ENCODE data around the gene LIME1.

LIME1 gene

DNA sequence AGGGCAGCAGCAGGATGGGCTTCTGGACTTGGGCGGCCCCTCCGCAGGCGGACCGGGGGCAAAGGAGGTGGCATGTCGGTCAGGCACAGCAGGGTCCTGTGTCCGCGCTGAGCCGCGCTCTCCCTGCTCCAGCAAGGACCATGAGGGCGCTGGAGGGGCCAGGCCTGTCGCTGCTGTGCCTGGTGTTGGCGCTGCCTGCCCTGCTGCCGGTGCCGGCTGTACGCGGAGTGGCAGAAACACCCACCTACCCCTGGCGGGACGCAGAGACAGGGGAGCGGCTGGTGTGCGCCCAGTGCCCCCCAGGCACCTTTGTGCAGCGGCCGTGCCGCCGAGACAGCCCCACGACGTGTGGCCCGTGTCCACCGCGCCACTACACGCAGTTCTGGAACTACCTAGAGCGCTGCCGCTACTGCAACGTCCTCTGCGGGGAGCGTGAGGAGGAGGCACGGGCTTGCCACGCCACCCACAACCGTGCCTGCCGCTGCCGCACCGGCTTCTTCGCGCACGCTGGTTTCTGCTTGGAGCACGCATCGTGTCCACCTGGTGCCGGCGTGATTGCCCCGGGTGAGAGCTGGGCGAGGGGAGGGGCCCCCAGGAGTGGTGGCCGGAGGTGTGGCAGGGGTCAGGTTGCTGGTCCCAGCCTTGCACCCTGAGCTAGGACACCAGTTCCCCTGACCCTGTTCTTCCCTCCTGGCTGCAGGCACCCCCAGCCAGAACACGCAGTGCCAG lies 39.7 kb upstream of the LIME1 start, which contains the start of gene TNFRSF6B:
Gene TNFRSF6B (plus strand): TSS at position 25 of the 729 bp plus-strand sequence. CDS start 116 bp downstream, at position 141.
- DNase-seq (ENCODE audit: low read depth in 2 of 2, low spot score in 1 of 2) = no peak

DNA sequence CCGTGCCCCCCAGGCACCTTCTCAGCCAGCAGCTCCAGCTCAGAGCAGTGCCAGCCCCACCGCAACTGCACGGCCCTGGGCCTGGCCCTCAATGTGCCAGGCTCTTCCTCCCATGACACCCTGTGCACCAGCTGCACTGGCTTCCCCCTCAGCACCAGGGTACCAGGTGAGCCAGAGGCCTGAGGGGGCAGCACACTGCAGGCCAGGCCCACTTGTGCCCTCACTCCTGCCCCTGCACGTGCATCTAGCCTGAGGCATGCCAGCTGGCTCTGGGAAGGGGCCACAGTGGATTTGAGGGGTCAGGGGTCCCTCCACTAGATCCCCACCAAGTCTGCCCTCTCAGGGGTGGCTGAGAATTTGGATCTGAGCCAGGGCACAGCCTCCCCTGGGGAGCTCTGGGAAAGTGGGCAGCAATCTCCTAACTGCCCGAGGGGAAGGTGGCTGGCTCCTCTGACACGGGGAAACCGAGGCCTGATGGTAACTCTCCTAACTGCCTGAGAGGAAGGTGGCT lies 39.1 kb upstream of the LIME1 start:
- no peak for DNase-seq (ENCODE audit: low read depth in 2 of 2, low spot score in 1 of 2)

DNA sequence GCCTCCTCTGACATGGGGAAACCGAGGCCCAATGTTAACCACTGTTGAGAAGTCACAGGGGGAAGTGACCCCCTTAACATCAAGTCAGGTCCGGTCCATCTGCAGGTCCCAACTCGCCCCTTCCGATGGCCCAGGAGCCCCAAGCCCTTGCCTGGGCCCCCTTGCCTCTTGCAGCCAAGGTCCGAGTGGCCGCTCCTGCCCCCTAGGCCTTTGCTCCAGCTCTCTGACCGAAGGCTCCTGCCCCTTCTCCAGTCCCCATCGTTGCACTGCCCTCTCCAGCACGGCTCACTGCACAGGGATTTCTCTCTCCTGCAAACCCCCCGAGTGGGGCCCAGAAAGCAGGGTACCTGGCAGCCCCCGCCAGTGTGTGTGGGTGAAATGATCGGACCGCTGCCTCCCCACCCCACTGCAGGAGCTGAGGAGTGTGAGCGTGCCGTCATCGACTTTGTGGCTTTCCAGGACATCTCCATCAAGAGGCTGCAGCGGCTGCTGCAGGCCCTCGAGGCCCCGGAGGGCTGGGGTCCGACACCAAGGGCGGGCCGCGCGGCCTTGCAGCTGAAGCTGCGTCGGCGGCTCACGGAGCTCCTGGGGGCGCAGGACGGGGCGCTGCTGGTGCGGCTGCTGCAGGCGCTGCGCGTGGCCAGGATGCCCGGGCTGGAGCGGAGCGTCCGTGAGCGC lies 38.5 kb upstream of the LIME1 start:
- no peak for DNase-seq (ENCODE audit: low read depth in 2 of 2, low spot score in 1 of 2)

DNA sequence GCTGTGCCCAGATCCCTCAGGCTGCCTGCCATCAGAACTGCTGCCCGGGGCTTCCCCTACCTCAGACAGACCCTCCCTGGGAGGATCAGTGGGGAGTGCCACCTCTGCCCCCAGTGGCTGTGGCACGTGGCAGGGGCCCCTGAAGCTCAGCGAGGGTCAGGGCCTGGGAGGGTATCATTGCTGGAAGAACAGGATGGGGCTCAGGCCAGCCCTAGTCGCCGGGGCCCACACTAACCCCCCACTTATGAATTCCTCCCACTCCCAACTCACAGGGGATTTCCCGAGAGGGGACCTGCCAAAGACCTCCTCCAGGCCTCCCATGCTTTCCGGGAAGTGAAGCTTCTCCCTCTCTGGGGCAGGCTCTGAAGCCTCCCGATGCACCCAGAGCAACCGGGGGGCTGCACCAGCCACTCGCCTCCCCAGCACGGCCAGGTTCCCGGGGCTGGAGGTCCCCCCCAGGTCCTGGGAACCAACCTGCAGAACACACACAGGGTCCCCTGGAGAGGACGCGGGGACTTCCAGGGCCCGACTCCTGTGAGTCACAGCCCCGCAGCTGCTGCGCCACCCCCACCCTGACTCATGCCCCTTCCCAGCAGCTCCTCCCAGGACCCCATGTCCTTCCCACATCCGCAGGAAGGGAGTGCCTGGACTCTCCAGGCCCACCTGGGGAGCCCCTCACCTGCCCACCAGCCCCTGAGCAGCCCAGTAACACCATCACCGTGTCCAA lies 37.6 kb upstream of the LIME1 start:
- no peak for DNase-seq (ENCODE audit: low read depth in 2 of 2, low spot score in 1 of 2)

DNA sequence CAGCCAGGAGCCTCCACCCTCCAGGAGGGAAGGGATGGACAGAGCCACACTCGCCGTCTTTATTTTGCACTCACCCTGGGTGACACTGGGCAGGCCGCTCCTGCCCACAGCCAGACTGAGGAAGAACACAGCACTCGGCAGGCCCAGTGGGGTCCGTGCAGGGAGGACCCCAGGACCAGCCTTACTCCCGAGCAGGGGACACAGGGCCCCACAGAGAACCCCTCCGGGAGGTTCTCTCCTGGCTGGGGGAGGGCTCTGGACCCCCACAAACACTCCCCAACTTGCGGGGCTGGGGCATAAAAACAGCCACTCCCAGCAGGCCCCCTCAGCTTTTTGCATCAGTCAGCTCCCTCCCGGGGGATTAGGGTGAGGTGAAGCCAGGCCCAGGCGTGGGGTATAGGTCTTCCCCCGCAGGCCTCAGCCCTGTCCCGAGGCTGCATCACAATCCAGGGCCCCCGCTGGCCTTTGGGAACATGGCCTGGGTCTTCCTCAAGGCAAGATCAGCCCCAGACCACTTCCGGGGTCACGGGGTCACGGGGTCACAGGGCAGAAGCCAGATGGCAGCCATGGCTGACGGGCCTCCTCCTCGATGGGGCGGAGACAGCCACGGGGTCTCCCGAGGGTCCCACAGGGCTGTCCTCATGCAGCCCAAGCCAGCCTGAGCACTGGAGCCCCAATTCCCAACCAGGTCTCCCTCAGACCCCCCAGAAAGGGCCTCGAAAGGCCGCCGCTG lies 36.8 kb upstream of the LIME1 start:
- no peak for DNase-seq (ENCODE audit: low read depth in 2 of 2, low spot score in 1 of 2)

DNA sequence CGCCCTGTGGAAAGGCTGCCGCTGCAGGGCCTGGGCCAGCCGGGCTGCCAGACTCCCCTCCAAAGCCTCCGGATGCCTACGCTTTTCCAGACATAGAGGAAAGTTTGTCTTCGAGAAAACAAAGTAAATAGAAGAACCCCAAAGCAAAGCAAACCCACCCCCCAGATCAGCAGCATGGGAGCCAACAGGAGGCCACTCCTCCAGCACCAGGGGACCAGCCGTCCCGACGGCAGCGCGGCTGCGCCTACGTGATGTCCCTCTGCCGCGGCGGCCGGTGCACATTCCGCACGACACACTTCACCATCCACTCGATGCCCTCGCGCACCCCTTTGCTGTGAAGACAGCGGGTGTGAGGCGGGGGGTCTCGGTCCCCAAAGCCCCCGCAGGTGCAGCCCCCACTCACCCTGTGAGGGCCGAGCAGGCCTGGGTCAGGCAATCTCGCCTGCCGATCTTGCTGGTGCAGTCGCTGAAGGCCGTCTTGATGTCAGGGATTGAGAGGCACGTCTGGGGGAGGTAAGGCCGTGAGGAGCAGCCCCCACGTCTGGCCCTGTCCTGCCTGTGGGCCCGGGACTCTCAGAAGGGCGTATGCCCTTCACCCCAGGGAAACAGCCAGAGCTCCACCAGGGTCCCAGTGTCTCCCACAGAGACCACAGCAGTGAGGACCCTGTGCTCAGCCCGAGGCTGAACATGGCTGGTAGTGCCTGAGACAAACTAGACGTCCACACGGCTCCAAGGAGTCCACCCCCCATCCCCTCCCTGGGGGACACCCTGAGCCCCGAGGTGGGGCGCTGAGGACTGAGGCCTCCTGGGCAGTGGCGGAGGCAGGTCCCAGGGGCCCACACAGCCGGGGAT lies 36.0 kb upstream of the LIME1 start:
- no peak for DNase-seq (ENCODE audit: low read depth in 2 of 2, low spot score in 1 of 2)

DNA sequence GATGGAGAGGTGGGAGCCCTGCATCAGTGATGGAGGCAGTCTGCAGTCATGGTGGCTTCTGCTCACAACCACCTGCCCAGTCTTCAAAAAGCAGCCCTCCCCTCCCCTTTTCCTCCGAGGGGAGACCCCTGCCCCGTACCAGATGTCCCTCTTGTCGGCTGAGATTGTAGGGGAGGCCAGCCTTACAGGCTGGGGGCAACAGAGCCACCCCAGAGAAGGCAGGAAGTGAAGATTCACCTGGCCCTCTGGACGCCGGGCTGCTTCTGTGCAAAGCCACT lies 35.5 kb upstream of the LIME1 start:
- no peak for DNase-seq (ENCODE audit: low read depth in 2 of 2, low spot score in 1 of 2)

DNA sequence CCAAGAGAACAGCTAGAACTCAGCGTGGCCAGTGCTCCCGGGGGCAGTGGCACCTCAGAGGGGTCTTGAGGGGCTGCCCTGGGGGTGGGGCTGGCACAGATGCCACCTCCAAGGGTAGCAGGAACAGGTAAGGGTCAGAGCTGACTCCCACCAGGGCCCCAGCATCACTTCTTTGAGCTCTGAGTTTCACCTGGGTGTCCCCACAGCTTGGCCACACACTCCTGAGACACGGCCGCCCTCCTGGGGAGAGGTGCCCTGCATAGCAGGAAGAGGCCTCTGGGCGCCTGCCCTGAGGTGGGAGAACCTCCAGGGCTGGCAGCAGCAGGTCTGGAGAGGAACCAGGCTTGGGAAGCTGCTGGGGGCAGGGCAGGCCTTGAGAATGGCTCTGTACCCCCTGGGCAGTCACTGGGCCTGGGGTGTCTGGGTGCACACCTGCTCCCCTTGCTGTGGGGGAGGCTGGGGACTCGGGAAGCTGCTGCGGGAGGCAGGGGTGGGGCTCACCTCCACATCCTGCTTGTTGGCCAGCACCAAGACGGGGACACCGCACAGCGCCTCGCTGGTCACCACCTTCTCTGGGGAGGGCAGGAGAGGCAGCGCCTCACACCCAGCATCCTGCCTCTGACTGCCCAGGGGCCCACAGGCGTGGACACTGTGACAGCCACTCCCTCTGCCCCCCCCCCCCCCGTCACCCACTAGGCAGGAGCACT lies 35.0 kb upstream of the LIME1 start:
- DNase-seq (ENCODE audit: low read depth in 2 of 2, low spot score in 1 of 2) = no peak

DNA sequence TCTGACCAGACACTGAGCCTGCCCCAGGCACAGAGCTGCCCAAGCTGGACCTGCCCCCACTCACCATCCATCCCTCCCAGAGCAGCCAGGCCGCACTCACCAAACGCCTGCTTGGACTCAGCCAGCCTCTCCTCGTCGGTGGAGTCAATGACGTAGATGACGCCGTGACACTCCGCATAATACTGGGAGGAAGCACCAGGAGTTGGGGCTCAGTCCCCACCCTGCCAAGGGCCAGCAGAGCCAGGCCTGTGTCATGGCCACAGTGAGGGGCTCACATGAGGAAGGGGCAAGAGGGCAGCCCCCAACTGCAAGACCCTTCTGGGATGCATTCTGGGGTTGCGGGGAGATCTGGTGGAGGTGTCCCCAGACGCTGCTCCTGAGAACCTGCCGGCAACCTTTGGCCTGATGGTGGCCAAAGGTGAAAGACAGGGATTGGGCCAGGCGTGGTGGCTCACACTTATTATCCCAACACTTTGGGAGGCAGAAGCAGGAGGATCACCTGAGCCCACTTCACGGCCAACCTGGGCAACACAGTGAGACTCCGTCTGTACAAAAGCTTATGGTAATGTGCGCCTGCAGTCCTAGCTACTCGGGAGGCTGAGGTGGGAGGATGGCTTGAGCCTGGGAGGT lies 34.3 kb upstream of the LIME1 start:
- DNase-seq (ENCODE audit: low read depth in 2 of 2, low spot score in 1 of 2) = no peak

DNA sequence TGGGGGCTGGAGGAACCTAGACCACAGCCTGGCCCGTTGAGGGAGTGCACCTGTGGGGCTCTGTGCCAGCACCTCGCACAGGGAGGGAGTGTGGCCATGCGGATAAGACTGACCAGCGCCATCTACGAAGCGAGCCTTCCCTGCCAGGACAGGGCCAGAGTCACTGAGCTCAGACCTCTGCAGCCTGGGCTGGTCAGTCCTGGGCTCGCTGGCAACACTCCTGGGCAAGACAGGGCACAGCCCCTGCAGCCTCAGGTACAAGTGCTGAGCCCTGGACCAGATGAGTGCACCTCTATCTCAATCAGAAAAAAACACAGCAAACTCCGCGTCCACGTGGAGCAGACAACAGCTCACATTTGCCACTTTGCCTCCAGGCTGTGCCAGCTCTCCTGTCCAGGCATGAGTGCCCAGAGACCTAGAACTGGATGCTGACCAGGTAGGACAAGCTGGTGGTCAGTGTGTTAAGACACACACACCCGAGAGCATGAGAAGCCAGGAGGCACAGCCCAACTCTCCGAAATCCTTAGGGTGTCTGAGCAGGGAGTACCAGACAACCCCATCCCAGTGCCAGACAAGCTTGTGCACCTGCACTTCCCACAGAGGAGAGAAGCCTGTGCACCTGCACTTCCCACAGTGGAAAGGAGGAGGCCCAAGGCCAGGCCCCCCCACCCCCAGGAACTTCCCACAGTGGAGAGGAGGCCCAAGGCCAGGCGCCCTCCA lies 33.6 kb upstream of the LIME1 start:
- DNase-seq (ENCODE audit: low read depth in 2 of 2, low spot score in 1 of 2) = no peak

DNA sequence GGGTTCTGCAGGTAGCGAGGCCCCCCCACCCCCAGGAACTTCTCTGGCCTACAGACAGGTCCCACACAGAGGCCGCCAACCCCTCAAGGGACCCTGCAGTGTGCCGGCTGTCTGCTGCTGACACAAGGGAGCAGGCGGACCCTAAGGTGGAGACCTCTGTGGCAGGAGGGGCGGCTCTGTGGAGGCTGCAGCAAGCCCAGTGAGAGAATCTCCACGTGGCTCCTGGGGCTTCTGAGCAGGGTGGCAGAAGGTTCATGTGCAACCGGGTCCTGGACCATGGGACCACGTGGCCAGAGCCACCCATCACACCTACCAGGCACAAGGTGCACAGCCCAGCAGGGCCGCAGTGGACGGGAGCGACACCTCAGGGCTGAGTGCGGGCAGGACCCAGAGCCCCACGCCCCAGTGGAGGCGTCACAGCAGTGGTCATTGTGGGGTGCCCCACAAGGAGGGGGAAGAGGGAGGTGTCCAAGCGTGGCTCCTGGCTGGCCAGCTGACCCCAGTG lies 32.9 kb upstream of the LIME1 start:
- DNase-seq (ENCODE audit: low read depth in 2 of 2, low spot score in 1 of 2) = no peak

DNA sequence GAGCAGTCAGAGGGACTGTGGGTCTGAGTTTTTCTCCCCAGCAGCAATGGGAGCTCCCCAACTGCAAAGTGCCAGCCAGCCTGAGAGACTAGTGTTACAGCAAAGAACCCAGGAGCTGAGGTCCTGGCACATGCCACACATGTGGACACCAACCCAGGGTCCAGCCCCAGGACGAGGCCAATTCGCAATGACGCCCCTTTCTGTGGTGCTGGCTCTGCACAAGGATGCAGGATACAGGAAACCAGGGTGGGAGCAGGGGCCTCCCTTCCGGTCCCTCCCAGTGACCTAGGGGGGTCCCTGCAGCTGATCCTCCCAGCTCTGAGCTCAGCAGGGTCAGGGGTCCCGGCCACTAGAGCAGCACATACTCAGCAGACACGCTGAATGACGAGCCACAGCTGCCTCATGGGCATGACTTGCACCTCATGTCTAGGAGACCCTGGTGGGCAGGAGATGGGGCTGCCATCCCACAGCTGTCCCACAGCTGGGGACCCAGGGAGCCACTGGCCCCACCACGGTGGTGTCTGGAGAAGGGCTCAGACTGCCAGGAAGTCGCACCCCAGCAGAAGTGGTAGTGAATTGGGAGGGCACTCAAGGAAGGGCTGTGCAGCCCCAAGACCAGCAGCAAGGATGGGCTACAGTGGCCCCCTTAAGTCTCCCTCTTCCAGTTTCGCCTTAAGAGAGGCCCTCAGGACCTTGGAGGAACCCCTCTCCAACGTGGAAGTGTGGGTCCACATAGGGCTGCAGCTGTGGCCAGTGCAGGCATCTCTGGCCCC lies 32.3 kb upstream of the LIME1 start:
- DNase-seq (ENCODE audit: low read depth in 2 of 2, low spot score in 1 of 2) = no peak

DNA sequence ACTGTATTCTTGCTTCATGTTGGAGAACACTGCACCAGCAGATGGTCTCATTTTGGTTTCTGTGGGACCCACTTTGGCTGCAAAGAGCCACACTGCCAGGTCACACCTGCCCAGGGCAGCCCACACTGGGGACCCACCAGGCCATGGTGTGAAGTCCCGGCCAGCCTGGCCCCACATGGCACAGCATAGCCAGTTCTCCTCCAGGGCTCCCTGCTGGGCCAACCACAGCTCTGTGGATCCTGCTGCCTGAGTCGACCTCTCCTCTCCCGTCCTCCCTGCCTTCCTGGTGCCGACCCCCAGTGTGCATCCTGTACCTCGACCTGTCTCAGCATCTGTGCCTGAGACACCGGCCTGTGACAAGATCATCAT lies 31.7 kb upstream of the LIME1 start:
- no peak for DNase-seq (ENCODE audit: low read depth in 2 of 2, low spot score in 1 of 2)

DNA sequence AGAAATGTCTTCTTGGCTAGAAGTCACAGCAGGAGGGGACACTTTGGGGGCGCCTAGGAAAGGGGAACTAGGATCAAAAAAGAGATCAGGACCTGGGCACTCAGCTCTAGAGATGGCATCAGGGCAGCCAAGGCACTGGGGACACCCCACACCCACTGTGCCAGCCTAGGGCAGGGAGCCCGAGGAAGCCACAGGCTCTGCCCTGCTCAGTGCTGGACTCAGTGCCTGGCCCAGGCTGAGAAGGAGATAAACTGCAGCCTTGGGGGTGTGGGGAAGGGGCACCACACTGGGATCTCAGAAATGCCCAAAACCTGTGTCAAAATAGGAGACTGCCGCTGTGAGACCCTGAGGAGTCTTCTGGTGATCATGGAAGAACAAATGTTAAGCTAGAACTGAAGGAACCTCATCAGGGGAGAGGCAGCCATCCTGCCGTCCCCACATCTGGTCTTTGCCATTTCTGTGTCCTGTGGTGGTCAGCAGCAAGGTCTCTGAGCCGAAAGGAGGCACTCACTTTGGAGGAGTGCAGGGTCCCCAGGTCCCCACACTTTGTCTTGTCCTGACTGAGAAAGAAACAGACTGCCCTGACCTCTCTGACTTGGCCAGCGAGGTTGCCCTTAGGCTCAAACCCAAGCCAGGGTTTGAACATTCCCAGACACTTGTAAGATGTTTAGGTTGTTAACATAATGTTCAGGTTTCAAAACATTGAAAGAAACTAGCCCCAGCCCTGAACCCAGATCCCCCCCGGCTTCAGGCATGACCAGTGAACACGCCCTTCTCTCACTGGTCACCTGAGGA lies 31.0 kb upstream of the LIME1 start:
- no peak for DNase-seq (ENCODE audit: low read depth in 2 of 2, low spot score in 1 of 2)

DNA sequence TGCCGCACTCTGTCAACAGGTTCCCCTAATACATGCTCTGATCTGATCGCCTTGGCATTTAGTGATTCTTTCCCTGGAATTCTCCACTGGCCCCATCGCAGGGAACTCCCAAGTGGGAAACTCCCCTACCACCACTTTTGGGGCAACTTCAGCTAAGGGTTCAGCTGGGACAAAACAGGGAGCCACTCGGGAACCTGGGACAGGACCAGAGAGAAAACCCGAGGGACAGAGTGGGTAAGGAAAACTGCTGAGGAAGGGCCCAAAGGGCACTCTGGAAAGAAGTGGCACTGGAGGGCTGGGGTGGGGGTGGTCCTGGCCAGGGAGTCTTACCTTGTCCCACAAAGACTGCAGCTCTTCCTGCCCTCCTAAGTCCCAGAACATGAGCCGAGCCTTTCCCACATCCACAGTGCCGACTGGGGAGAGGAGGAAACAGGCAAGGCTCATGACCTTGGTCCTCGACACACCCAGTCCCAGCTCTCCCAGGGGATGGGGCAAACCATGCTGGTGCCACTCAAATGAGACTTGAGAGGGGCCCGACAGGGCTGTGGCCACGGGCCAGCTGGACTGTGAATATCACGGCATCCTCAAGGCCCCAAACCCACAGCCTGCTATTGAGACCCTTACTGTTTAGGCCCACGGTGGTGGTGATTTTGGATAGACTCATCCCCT lies 30.3 kb upstream of the LIME1 start:
- DNase-seq (ENCODE audit: low read depth in 2 of 2, low spot score in 1 of 2) = no peak

DNA sequence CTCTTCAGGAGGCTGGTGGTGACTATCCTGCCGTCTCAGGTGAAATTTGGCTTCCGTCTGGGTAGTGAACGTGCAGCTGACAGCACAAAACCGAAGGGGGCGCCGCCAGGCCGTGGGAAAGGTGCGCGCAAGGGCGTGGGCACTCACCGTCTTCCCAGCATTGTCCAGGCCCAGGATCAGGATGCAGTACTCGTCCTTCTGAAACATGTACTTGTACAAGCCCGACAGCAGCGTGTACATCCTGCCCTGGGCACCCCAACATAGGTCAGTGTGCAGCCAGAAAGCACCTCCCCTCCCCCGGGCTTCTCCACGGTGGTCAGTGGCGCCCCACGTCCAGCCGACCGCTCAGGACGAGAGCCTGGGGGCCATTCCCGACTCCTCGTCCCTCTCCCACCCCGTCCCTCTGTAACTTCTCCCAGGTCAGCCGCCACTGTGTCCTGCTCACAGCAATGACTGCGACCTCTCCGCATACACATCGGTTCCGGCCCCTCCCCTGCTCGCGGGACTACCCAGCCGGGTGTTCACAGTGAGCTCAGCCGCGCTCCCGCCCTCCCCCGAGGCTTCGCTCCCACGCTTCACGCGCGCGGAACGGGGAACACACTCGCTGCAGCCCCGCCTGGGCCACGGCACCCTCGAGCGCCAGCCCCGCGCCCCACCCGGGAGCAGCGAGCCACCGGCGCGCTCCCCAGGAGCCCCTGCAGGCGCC lies 29.5 kb upstream of the LIME1 start:
- peak in 1 of 2 donors; percentile 35 for DNase-seq (ENCODE audit: low read depth in 2 of 2, low spot score in 1 of 2)
